Activated CD4-positive, alpha-beta T cell treated with anti-CD3 and anti-CD28 coated beads for 1 hour (primary cell): ENCODE results near the gene SETX.
A peak's percentile ranks its signal among the peaks of the same experiment; 100 is the strongest.
"Not testable (repeated sequence)": the region's sequence is repeated elsewhere in the genome, so short reads cannot be mapped to it uniquely, and the experiment has no call there.

Experiments used
- DNase-seq: peaks from one replicate; pipeline ENCODE4 v3.0.0-alpha.2; 2020

SETX gene, protein sequence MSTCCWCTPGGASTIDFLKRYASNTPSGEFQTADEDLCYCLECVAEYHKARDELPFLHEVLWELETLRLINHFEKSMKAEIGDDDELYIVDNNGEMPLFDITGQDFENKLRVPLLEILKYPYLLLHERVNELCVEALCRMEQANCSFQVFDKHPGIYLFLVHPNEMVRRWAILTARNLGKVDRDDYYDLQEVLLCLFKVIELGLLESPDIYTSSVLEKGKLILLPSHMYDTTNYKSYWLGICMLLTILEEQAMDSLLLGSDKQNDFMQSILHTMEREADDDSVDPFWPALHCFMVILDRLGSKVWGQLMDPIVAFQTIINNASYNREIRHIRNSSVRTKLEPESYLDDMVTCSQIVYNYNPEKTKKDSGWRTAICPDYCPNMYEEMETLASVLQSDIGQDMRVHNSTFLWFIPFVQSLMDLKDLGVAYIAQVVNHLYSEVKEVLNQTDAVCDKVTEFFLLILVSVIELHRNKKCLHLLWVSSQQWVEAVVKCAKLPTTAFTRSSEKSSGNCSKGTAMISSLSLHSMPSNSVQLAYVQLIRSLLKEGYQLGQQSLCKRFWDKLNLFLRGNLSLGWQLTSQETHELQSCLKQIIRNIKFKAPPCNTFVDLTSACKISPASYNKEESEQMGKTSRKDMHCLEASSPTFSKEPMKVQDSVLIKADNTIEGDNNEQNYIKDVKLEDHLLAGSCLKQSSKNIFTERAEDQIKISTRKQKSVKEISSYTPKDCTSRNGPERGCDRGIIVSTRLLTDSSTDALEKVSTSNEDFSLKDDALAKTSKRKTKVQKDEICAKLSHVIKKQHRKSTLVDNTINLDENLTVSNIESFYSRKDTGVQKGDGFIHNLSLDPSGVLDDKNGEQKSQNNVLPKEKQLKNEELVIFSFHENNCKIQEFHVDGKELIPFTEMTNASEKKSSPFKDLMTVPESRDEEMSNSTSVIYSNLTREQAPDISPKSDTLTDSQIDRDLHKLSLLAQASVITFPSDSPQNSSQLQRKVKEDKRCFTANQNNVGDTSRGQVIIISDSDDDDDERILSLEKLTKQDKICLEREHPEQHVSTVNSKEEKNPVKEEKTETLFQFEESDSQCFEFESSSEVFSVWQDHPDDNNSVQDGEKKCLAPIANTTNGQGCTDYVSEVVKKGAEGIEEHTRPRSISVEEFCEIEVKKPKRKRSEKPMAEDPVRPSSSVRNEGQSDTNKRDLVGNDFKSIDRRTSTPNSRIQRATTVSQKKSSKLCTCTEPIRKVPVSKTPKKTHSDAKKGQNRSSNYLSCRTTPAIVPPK (N-terminal part only)

DNA sequence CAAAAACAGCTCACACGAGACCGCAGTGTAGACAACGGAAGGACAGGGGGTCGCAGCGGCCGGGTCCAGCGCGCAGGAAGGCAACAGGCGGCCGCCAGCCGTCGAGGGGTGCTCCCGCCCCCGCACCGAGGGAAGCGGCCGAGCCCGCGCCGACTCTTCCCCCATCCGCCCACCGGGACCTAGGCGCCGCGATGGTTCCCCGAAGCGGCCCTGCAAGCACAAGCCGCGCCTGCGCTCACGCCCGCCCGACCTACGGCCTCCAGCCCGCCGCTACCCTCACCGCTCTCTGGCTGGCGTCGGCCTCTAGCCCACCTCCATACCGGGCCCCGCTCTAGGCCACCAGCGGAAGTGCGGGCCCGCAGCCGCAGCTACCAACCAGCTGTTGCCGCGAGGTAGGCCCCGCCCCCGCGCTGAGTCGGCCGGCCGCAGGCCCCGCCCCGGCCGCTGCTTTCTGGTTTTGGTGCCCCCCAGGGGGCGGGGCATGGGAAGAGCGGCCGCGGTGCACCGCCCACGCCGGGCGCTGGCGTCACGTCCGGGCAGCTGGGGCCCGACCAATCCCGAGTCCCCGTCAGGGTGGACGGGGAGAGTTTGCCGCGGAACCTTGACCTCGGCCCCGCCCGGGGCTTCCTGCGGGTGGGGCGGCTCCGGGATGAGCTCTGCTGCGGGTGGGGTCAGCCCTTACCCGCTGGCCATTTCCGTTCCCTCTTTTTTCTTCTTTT is at the start of gene SETX:
TSS of gene SETX (minus strand) at position 350 of the 719 bp plus-strand sequence. CDS start 5,558 bp downstream, outside the sequence.
- DNase-seq = peak; percentile 94

DNA sequence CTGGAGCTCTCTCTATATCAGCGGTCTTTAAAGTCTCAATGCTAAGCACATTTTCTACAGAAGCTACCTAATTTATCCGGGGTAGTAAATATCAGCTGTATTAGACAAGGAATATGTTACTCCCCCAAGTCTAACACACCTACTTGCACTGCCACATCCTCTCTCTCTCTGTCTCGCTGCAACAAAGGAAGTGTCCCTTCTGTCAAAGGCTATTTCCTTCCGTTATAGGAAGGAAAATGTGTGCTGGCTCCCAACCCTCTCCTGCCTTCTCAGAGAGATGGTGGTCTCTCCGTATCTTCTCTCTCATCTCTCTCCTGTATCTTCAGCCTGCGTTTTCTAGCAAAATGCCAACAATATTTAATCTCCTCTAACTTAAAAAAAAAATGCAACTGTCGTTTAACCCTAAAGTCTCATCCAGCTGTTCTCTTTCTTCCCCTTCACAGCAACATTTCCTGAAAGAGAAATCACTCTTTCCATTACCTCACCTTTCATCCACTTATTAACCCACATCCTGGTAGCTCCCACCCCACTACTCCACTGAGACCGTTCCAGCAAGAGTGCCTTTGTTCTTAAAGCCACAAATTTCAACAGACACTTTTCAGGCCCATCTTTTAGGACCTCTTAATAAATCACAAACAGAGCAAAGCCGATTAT is 49.6 kb upstream of the SETX start:
- DNase-seq = no peak

DNA sequence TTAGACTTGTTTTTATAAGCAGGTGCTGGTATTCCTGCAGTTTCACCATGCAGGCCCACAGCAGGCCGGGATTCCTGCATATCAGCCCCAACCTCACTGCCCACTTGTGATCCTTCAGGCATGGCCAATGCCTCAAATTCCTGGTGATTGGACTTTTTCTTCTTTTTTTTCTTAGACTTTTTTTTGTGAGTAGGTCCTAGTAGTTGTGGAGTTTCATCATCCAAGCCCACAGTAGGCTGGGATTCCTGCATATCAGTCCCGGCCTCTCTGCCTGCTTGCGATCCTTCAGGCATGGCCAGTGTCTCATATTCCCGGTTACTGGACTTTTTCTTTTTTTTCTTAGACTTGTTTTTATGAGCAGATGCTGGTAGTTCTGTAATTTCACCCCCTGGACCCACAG is 47.0 kb upstream of the SETX start:
- no peak for DNase-seq

DNA sequence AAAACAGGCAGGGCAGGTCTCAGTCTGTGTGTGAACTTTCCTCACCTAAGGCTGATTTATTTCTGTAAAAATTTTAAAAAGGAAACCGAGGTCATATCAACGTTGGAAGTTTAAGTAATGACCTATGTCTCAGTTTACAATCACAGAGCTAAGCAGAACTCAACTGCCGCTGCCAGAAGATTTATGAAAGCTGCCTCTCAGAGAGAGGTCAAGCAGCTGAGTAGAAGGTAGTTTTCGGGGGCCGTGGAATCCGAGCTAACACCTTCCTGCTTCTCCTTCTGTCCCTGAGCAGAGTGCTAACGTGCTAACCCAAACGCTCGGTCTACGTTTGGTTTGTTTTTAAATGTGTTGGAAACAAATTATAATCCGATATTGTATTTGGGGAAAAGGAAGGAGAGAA is 40.8 kb upstream of the SETX start:
- DNase-seq = no peak

DNA sequence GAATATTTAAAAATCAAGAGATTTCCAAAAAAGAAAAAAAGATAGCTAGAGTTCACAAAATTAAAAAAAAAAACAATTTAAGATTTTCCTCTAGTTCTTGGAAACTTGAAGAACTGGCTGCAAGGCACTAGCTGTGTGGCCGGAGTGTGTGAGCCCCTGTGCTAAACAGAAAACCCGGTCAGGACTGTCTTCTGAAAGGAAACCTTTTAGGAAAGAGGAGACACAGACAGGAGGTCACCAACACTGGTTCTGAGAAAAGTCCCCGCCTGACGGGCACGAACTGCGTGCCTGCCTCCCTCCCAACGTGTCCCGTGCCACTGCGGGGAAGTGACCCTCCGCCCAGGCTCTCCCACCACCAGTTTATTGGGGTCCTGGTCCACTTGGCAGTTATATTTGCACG is 36.7 kb upstream of the SETX start:
- DNase-seq = no peak

DNA sequence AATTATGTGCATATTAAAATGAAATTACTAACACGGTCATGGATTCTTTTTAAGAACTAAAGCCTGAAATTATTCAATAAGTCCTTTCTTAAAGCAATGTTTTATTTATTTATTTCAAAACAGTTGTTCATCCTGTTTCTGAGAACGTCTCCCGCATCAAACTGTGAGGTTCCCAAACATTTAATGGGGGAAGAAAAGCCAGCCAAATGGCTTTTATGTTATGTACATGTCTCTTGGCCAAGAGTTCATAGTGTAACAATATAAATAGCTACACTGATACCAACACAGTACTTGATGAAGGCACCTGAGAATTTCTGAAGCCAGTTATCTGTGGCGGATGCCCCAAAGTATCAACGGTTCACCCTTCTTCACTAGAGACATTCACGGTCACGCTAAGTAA is 36.2 kb upstream of the SETX start:
- no peak for DNase-seq

DNA sequence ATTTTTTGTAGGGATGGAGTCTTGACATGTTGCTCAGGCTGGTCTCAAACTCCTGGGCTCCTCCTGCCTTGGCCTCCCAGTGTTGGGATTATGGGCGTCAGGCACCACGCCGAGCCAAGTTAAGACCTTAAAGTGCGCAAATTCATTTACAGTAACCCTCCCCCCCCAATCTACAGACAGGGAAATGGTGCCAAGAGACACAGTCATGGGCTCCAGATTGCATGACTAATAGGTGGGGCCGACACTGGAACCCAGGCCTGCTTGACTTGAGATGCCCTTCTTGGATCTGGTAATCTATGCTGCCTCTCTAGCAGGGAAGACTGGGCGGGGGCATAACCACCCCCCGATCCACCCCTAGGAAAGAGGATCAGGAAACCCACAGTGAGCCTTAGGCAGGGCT is 32.3 kb upstream of the SETX start:
- DNase-seq = no peak

DNA sequence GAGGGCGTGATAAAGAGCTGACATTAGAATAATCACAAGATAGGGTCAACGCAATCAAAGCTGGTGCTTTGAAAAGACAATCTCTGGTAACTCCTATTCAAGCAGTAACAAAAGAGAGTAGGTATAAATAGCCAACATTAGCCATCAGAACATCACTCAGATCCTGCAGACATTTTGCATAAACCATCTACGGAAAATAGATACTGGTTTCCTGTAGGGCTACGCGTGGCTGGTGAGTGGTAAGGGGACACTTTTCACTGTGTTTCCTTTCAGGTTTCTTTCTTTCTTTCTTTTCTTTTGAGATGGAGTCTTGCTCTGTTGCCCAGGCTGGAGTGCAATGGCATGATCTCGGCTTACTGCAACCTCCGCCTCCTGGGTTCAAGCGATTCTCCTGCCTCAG is 29.6 kb upstream of the SETX start:
- no peak for DNase-seq

DNA sequence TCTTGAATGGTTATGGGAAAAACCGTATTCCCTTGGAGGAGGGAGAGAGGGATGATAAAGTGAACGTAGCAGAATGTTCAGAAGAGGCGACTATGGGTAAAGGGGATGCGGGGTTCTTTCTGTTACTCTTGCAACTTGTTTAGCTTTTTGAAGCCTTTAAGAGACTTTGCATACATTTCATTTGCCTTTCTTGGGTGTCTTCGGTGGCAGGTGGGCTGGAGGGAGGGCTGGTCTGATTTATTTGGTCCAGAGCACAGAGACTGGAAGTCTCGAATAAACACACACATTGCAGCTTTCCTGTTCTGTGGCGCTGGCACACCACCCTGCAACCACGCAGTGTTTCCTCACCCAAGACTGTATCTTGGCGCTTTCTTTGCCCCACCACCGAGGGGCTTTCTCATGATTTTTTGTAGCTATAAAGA is 28.7 kb upstream of the SETX start:
- no peak for DNase-seq

DNA sequence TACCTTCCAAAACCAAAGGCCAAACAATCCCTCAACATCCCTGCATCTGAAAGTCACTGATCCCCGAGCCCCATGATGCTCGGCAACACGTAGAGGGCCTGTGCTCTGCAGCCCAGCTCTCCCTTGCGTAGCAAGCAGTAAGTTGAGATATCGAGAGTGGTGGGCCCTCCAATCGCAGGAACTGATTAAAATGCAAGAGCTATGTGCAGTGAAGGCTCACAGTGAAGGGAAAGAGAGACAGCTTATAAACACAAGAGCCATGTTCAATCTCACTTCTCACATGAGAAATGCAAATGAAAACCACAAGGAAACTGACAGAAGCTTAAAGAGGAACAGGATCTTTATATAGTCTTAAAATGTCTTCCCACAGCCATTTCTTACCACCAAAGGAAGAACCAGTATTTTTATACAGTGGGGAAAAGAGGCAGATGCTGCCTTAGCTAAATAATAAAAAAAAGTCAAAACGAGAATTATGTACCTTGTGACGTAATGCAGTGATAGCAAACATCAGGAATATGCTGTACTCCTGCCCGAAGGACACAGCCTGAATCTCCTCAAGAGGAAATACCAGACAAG is 27.3 kb upstream of the SETX start:
- no peak for DNase-seq

DNA sequence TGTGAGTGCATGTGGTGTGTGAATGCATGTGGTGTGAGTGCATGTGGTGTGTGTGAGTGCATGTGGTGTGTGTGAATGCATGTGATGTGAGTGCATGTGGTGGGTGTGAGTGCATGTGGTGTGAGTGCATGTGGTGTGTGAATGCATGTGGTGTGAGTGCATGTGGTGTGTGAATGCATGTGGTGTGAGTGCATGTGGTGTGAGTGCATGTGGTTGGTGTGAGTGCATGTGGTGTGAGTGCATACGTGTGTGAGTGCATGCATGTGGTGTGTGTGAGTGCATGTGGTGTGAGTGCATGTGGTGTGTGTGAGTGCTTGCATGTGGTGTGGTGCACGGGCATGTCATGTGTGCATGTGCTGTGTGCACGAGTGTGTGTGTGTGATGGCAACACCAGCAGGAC is 23.6 kb upstream of the SETX start:
- not testable (repeated sequence) for DNase-seq

DNA sequence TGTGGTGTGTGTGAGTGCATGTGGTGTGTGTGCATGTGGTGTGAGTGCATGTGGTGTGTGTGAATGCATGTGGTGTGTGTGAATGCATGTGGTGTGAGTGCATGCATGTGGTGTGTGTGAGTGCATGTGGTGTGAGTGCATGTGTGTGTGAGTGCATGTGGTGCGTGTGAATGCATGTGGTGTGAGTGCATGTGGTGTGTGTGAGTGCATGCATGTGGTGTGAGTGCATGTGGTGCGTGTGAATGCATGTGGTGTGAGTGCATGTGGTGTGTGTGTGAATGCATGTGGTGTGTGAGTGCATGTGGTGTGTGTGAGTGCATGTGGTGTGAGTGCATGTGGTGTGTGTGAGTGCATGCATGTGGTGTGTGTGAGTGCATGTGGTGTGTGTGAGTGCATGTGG is 23.0 kb upstream of the SETX start:
- DNase-seq = not testable (repeated sequence)

DNA sequence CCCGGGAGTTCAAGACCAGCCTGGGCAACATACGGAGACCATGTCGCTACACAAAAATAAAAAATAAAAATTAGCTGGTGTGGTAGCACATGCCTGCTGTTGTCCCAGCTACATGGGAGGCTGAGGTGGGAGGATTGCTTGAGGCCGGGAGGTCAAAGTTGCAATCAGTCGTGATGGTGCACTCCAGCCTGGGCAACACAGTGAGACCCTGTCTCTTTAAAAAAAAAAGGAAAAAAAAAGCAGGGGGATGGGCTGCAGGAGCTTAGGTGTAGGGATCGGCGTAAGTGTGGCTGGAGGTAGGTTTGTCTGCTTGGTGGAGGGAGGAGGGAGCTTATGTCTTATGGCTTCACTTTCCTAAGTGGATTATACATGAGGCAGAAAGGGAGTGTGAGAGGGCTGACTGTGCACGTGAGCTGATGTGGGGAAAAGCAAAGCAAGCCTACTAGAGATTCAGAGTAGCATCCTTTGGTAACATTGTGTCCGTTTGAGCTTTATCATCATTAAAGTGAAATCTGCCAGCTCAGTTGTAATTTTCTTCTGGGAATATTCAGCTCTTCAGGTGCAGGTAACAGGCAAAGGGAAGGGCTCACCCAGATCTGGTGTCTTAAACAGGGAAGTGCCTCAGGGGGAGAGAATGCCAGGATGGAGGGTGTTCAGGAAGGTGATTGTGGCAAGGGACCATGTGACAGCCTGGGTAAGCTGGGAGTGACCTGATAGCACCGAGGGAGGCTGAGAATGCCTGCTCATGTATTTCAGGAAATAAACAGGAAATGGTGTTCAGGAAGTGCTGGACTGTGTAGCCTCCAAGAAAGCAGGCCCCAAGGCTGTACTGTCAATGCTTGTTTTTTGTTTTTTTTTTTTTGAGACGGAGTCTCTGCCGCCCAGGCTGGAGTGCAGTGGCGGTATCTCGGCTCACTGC is 17.6 kb upstream of the SETX start:
- DNase-seq = no peak

DNA sequence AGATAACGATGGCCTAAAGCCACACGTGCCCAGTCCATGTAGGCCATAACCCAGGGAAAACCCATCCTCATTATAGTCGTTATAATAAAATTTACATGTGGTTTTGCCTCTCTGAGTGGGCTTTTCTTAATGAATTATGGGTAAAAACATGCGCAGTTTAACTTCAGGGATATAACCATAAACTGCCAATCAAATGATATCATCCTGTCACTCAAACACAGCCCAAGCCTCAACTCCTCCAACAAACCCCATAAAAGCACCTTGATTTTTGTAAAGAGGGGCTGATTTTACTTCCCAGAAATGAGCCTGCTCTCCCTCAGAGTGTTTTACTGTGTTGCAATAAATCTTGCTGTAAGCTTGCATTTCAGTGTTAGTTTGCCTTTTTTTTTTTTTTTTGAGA is 15.8 kb upstream of the SETX start:
- DNase-seq = no peak

DNA sequence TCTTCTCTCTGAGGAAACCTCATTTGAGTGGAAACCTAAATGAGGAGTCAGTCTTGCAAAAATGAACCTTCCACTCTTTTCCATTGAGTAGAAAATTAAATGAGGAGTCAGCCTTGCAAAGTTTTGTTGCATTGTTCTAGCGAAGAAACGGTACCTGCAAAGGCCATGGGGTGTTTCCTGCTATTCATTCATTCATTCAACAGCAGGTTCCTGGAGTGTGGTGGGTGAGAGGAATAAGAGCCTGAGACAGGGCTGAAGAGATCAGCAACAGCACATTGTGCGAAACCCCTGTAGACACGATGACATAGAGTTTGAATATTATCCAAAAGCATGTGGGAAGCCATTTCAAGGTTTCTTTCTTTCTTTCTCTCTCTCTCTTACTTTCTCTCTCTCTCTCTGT is 14.6 kb upstream of the SETX start:
- no peak for DNase-seq

DNA sequence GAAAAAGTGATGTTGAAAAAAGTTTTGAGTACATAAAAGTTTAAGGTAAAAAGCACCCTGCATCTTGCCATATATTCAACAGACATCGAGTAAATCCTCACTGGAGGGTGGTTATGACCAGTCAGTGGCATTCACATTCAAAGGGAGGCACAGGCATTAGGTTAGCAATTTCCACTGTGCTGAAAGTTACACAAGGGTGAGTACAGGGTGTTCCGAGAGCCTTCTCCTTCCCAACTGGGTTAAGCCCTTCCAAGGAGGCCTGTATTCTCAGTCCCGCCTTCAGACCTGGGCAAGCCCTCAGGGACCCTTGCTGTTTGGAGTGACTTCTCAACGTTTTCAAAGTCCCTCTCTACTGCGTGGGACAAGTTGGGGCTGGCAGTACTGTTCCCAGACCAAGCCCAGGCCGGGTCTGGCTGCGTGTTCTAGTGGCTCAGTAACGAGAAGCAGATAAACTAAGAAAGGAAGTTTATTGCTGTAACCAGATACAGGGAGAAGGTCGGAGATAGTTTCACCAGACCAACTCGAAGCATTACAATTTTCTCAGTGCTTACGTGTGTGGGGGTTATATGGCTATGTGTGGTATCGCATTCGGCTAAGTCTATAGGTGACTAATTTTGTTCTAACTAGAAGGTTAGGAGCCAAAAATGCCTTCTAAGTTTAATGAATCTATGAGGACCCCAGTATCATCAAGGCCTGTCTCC is 13.0 kb upstream of the SETX start:
- DNase-seq = no peak

DNA sequence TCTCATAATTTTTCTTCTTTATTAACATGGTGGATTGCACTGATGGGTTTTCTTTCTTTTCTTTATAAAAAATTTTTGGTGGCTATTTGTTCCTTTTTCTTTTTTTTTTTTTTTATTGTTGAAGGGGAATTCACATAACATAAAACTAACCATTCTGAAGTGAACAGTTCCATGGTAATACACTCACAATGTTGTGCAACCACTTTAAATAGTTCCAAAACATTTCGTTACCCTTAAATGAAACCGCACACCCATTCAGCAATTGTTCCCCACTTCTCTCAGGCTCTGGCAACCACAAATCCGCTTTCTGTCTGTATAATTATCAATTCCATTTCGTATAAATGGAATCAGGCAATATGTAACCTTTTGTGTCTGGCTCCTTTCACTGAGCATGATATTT is 11.7 kb upstream of the SETX start:
- no peak for DNase-seq

DNA sequence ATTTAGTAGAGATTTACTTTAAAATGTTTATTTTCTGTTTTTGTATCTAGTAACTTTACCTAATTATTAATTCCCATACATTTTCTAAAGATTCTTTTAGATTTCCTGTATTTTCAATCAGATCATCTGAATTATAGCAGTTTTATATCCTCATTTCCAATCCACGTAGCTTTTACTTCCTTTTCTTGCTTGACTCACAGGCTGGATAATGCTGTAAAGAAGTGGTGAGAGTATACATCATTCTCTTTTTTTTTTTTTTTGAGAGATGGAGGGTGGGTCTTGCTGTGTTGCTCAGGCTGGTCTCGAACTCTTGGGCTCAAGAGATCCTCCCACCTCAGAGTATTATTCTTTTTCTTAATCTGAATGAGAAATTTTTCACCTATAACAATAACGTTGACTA is 11.2 kb upstream of the SETX start:
- DNase-seq = no peak

DNA sequence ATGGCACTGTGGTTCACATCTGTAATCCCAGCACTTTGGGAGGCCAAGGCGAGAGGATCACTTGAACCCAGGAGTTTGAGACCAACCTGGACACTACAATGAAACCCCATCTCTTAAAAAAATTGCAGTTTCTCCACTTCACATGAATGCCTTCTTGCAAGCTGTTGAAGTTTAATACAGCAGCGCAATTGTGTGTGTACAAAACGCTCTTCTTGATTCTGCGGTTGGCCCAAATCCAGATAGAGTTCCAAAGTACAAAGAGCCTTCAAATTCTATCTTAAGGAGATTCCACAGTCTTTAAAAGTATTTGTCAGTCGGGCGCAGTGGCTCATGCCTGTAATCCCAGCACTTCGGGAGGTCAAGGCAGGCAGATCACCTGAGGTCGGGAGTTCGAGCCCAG is 9.3 kb upstream of the SETX start:
- no peak for DNase-seq

DNA sequence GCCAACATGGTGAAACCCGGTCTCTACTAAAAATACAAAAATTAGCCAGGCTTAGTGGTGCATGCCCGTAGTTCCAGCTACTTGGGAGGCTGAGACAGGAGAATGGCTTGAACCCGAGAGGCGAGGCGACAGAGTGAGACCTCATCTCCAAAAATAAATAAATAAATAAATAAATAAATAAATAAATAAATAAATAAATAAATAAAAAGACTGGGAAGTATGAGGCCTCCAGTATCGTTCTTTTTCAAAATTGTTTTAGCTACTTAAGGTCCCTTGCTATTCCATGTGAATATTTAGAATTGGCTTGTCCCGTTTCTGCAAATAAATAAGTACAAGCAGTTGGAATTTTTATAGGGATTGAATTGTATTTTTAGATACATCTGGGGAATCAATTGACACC is 3.0 kb upstream of the SETX start:
- no peak for DNase-seq
